GM18858 (cell line): Measurements from ENCODE around the gene ADCY9.
"Not testable (repeated sequence)": the region's sequence is repeated elsewhere in the genome, so short reads cannot be mapped to it uniquely, and the experiment has no call there.

Source experiments
- ATAC-seq: cut with Tn5 transposase; IDR thresholded peaks from one replicate; pipeline ENCODE4 v1.9.1; 2021; ENCODE audit not compliant: unreplicated experiment

The ADCY9 gene

GRCh38 chr16:4042581-4042980, 73.7 kb downstream of the ADCY9 start:
- ATAC-seq, result no peak

GRCh38 chr16:4038448-4038847, 77.8 kb downstream of the ADCY9 start:
- ATAC-seq, result no peak

- ATAC-seq, result not testable (repeated sequence)
These were observed 79.3 kb downstream of the ADCY9 start for GRCh38 chr16:4036952-4037351.

- ATAC-seq, result no peak
These were observed 81.3 kb downstream of the ADCY9 start for GRCh38 chr16:4034963-4035362.

- ATAC-seq, result no peak
These were observed 82.3 kb downstream of the ADCY9 start for GRCh38 chr16:4033951-4034350.

GRCh38 chr16:4032768-4033167, 83.5 kb downstream of the ADCY9 start:
- ATAC-seq, result no peak

- ATAC-seq, result no peak
These were observed 88.1 kb downstream of the ADCY9 start for GRCh38 chr16:4028144-4028543.

- no peak for ATAC-seq
These were observed 89.4 kb downstream of the ADCY9 start for GRCh38 chr16:4026854-4027253.

- no peak for ATAC-seq
These were observed 90.8 kb downstream of the ADCY9 start for GRCh38 chr16:4025428-4025827.

GRCh38 chr16:4021916-4022315, 94.3 kb downstream of the ADCY9 start:
- no peak for ATAC-seq

GRCh38 chr16:4021070-4021779, 95.0 kb downstream of the ADCY9 start:
- ATAC-seq, result no peak

- no peak for ATAC-seq
These were observed 96.9 kb downstream of the ADCY9 start for GRCh38 chr16:4019371-4019791.

- ATAC-seq, result no peak
These were observed 97.9 kb downstream of the ADCY9 start for GRCh38 chr16:4018391-4018790.

GRCh38 chr16:4017807-4018206, 98.4 kb downstream of the ADCY9 start:
- no peak for ATAC-seq

- ATAC-seq, result no peak
These were observed 99.6 kb downstream of the ADCY9 start for GRCh38 chr16:4016658-4017057.

- no peak for ATAC-seq
These were observed 100.3 kb downstream of the ADCY9 start for GRCh38 chr16:4016005-4016352.

- no peak for ATAC-seq
These were observed 100.8 kb downstream of the ADCY9 start for GRCh38 chr16:4015275-4016004.

GRCh38 chr16:4011940-4012629, 104.2 kb downstream of the ADCY9 start:
- no peak for ATAC-seq

- ATAC-seq, result no peak
These were observed 104.9 kb downstream of the ADCY9 start for GRCh38 chr16:4011225-4011939.

- ATAC-seq, result no peak
These were observed 105.8 kb downstream of the ADCY9 start for GRCh38 chr16:4010225-4011158.
